NAMALWA (cell line): ENCODE measurements around the gene MEGF8.
"Not testable (repeated sequence)": the region's sequence is repeated elsewhere in the genome, so short reads cannot be mapped to it uniquely, and the experiment has no call there.

Experiments used
- DNase-seq: peaks from one replicate; pipeline ENCODE4 v3.0.0-alpha.2; 2015; ENCODE audit warnings: low spot score

Gene MEGF8

DNA sequence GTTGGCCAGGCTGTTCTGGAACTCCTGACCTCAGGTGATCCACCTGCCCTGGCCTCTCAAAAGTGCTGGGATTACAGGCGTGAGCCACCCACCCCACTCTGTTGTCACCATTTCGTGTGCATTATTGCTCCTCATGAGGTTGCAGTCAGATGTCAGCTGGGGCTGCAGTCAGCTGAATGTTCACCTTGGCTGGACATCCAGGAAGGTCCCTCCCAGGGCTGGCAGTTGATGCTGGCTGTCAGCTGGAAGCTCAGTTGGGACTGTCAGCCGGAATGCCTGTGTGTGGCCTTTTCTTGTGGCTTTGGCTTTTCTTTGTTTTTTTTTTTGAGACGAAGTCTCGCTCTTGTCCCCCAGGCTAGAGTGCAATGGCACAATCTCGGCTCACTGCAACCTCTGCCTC is 6.6 kb downstream of the MEGF8 start:
- DNase-seq: no peak

DNA sequence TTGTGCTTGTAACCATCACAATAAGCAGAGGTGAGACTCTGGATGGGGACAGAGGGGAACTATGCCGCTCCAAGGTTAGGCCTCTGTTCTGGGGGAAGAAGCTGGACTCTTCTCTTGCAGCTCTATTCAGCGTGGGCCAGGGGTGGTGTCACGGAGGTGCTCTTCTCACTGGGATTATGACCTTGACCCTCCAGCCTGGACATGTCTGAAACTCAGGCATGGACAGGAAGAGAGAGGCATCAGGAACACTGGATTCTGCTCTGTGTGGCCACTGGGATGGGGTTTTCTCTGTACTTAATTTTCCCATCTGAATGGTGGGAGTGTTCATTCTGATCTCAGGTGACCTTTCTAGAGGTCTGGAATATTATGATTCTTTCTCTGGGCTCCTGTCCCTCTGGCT is 7.6 kb downstream of the MEGF8 start:
- no peak for DNase-seq

DNA sequence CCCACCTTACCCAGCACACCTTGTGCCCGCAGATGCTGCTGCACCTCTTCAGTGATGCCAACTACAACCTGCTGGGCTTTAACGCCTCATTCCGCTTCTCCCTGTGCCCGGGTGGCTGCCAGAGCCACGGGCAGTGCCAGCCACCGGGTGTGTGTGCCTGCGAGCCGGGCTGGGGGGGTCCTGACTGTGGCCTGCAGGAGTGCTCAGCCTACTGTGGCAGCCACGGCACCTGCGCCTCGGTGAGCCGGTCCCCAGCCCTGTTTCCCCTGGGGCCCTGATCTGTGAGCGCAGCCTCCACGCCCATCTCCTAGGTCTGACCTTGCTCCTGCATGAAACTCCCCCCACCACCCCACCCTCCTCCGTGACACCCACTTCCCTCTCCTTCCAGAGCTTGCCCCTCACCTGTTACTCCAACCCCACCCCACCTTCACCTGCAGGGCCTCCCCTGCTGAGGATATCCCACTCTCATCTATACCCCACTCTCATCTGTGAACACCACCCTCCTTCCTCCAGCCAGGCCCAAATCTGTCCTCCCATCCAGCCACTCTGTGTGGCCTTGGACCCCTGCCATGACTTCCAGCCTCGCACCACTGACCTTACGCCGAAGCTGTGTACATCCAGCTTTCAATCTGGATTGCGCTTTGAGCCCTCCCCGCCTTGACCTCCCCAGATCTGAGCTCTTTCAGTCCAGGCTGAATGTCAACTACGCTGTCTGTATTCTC is 8.7 kb downstream of the MEGF8 start:
- DNase-seq: no peak

DNA sequence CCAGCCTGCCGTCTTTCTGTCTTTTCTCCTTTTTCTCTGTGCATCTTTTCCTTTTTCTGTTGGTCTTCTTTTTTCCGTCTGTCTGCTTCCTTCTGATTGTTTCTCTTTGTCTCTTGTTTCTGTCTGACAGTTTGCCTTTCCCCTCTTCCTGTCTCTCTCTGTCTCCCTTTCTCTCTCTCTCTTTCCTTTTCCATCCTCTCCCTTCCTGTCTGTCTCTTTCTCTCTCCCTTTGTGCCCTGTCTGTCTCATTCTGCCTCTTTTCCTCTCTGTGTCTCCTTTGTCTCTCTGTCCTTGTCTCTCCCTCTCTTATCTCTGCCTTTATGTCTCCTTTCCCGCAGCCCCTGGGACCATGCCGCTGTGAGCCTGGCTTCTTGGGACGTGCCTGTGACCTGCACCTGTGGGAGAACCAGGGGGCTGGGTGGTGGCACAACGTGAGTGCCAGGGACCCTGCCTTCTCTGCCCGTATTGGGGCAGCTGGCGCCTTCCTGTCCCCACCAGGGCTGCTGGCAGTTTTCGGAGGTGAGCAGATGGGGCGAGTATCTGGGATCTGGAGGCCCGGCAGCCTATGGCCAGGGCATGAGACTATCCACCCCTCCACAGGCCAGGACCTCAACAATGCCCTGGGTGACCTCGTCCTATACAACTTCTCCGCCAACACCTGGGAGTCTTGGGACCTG is 9.4 kb downstream of the MEGF8 start:
- DNase-seq: no peak

GRCh38 chr19:42335374-42335936 is 10.0 kb downstream of the MEGF8 start:
- DNase-seq: no peak

DNA sequence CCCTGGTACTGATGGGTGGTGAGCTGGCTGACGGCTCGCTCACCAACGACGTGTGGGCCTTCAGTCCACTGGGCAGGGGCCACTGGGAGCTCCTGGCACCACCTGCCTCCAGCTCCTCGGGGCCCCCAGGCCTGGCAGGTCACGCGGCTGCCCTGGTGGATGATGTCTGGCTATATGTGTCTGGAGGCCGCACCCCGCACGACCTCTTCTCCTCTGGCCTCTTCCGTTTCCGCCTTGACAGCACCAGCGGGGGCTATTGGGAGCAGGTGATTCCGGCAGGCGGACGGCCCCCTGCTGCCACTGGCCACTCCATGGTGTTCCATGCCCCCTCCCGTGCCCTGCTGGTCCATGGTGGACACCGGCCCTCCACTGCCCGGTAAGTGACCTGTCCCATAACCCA is 10.5 kb downstream of the MEGF8 start:
- DNase-seq: no peak

DNA sequence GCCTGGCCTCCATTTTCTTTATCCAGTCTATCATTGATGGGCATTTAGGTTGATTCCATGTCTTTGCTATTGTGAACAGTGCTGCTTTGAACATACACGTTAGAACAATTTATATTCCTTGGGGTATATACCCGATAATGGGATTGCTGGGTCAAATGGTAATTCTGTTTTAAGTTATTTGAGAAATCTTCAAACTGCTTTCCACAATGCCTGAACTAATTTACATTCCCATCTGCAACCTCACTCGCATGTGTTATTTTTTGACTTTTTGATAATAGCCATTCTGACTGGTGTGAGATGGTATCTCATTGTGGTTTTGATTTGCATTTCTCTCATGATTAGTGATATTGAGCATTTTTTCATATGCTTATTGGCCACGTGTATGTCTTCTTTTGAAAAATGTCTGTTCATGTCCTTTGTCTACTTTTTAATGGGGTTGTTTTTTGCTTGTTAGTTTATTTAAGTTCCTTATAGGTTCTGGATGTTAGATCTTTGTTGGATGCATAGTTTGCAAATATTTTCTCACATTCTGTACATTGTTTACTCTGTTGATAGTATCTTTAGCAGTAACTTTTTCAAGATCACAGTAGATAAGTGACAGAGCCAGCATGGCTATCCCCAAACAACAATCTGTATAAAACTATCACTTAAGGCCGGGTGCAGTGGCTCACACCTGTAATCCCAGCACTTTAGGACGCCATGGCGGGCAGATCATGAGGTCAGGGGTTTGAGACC is 13.9 kb downstream of the MEGF8 start:
- DNase-seq: not testable (repeated sequence)

DNA sequence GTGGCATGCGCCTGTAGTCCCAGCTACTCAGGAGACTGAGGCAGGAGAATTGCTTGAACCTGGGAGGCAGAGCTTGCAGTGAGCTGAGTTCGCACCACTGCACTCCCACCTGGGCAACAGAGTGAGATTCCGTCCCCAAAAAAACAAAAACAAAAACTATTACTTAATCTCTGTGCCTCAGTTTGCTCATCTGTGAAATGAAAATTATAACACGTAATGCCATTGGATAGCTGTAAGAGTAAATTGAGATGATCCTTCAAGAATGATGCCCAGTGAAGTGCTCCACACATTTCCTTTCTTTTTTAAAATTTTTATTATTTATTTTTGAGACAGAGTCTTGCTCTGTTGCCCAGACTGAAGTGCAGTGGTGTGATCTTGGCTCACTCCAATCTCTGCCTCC is 14.5 kb downstream of the MEGF8 start:
- not testable (repeated sequence) for DNase-seq

GRCh38 chr19:42343344-42344110 is 18.1 kb downstream of the MEGF8 start:
- DNase-seq: peak; percentile 29

DNA sequence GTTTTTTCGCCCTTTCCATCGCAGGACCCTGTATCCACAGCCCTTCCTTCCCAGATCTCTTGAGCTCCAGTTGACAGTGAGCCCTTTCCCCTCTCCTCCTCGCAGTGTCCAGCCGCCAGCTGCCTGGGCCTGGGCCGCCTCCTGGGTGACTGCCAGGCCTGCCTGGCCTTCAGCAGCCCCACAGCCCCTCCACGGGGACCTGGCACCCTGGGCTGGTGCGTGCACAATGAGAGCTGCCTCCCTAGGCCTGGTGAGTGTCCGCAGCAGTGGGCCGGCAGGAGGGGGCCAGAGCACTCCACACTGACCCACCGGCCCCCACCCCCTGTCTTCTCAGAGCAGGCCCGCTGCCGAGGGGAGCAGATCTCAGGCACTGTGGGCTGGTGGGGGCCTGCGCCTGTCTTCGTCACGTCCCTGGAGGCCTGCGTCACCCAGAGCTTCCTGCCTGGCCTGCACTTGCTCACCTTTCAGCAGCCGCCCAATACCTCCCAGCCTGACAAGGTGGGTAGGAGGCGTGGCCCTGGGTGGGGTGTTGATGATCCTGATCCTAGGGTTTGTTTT is 19.0 kb downstream of the MEGF8 start:
- no peak for DNase-seq

DNA sequence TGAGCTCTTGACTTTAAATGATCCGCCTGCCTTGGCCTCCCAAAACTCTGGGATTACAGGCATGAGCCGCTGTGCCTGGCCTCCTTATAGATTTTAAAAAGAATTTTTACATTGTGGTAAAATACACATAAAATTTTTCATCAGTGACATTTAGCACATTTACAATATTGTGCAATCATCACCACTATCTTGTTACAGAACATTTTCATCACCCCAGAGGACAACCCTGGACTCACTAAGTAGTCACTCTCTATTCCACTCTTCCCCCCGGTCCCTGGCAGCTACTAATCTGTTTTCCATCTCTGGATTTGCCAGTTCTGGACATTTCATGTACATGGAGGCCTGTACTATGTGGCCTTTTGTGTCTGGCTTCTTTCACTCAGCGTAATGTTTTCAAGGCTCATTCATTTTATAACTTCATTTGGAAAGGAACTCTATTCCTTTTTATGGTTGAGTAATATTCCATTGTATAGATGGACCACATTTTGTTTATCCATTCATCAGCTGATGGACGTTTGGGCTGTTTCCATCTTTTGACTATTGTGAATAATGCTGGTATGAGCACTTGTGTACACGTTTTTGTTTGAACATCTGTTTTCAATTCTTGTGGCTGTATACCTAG is 19.9 kb downstream of the MEGF8 start:
- DNase-seq: no peak

DNA sequence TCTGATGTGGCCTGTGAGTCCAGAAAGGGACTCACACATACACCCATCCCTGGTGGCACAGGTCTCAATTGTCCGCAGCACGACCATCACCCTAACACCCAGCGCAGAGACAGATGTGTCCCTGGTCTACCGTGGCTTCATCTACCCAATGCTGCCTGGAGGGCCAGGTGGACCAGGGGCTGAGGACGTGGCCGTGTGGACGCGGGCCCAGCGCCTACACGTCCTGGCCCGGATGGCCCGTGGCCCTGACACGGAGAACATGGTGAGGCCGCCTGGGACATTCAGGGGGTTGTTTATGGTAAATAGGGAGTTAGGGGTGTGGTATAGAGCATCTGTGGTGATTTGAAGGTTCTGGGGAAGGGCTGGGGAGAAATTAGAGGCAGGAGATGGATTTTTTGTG is 22.8 kb downstream of the MEGF8 start:
- no peak for DNase-seq

DNA sequence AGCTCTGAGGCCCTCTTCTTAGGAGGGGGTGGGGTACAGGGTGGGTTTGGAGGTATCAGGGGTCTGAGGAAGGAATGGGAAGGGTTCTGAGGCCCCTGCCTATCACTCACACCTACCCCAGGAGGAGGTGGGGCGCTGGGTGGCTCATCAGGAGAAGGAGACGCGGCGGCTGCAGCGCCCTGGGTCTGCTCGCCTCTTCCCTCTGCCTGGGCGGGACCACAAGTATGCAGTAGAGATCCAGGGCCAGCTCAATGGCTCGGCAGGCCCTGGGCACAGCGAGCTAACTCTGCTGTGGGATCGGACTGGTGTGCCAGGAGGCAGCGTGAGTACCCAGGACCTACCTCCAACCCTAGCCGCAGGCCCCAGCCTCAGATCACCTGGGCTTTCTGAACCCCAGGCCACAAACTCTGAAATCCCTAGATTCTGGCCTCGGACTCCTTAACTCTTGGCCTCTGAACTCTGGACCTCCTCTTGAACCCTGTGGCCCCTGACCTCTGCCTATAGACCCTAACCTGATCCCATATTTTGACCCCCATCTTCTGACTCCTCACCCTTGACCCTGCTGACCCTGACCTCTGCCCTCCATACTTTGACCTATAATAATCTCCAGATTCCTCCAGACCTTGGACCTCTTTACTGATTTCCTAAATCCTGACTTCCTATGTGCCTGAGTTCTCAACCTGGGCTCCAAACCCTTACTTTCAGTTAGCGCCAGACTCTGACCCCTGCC is 24.1 kb downstream of the MEGF8 start:
- DNase-seq: no peak

GRCh38 chr19:42350417-42350816 is 25.0 kb downstream of the MEGF8 start:
- no peak for DNase-seq

- no peak for DNase-seq
These were observed 25.8 kb downstream of the MEGF8 start for GRCh38 chr19:42351079-42351735.

- peak; percentile 81 for DNase-seq
These were observed 27.1 kb downstream of the MEGF8 start for GRCh38 chr19:42352301-42353259.

GRCh38 chr19:42353341-42354015 is 28.0 kb downstream of the MEGF8 start:
- DNase-seq: no peak

GRCh38 chr19:42355896-42356295 is 30.5 kb downstream of the MEGF8 start:
- no peak for DNase-seq
